ENCODE measurements around the gene C11orf16.

DNA sequence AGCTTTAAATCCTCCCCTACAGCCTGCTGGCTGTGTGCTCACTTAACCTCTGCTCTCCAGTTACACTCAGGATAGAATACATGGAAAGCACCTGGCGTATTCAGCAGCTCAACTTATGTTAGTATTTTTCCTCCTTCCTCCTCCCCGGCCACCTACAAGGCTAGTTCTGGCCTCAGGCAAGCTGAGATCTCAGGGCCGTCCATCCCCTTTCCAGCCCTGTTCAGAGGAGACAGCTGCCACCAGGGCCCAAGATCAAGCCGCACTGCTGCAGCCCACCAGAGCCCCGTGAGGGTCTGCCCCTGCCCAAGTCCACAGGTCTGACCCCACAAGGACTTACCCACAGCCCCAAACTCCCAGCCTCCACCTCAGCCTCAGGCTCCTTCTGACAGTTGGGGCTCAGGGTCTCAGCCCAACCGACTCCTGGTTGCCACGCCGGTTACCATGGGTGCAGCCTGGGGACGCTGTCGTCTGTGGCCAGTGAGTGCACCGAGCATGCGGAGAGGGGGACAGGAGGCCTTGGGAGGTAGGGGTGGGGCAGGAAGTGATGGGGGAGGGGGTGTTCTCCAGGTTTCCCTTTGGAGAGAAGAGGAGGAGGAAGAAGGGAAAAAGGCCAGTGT, at the start of gene C11orf16:
- TF ChIP-seq, protein P1, sequence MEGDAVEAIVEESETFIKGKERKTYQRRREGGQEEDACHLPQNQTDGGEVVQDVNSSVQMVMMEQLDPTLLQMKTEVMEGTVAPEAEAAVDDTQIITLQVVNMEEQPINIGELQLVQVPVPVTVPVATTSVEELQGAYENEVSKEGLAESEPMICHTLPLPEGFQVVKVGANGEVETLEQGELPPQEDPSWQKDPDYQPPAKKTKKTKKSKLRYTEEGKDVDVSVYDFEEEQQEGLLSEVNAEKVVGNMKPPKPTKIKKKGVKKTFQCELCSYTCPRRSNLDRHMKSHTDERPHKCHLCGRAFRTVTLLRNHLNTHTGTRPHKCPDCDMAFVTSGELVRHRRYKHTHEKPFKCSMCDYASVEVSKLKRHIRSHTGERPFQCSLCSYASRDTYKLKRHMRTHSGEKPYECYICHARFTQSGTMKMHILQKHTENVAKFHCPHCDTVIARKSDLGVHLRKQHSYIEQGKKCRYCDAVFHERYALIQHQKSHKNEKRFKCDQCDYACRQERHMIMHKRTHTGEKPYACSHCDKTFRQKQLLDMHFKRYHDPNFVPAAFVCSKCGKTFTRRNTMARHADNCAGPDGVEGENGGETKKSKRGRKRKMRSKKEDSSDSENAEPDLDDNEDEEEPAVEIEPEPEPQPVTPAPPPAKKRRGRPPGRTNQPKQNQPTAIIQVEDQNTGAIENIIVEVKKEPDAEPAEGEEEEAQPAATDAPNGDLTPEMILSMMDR (IDR thresholded peaks at IDR 0.05; ENCODE audit: low read depth, low read length, poor library complexity, severe bottlenecking), result no peak
- no peak for TF ChIP-seq EZH2phosphoT487 (IDR thresholded peaks at IDR 0.05; ENCODE audit: borderline replicate concordance, low read length)
